H9 (cell line): ENCODE data around the gene LRRC27. TPM values are rescaled to one million over a fixed set of nuclear protein-coding genes. Genes with fewer than 3 reads are reported as not detected.

Source experiments
- DNase-seq: peaks from one replicate; pipeline ENCODE4 v3.0.0-alpha.2; 2017
- H2AFZ ChIP-seq: one replicate; pipeline ENCODE4 v1.6.1; 2013; ENCODE audit warnings: mild to moderate bottlenecking, low read length, control low read depth, moderate library complexity
- H2AK5ac ChIP-seq: 2 replicates; pipeline ENCODE4 v1.6.1; 2013; ENCODE audit warnings: low read length, control low read depth, mixed read lengths; ENCODE audit not compliant: insufficient read length
- H2BK120ac ChIP-seq: one replicate; pipeline ENCODE4 v1.6.1; 2013; ENCODE audit warnings: low read depth, mild to moderate bottlenecking, low read length, control low read depth, inconsistent platforms; ENCODE audit not compliant: poor library complexity, severe bottlenecking
- H2BK12ac ChIP-seq: 2 replicates; pipeline ENCODE4 v1.6.1; 2013; ENCODE audit warnings: low read length, control low read depth, mixed read lengths, low read depth; ENCODE audit not compliant: insufficient read length
- H2BK15ac ChIP-seq: 2 replicates; pipeline ENCODE4 v1.6.1; 2013; ENCODE audit warnings: low read depth, low read length, control low read depth
- H2BK20ac ChIP-seq: one replicate; pipeline ENCODE4 v1.6.1; 2013; ENCODE audit warnings: low read depth, mild to moderate bottlenecking, low read length, control low read depth, inconsistent platforms; ENCODE audit not compliant: poor library complexity, severe bottlenecking
- H2BK5ac ChIP-seq: 2 replicates; pipeline ENCODE4 v1.6.1; 2013; ENCODE audit warnings: low read length, control low read depth, mixed read lengths; ENCODE audit not compliant: insufficient read length
- H3K14ac ChIP-seq: 2 replicates; pipeline ENCODE4 v1.6.1; 2013; ENCODE audit warnings: low read length, control low read depth; ENCODE audit not compliant: insufficient read depth
- H3K18ac ChIP-seq: 2 replicates; pipeline ENCODE4 v1.6.1; 2013; ENCODE audit warnings: low read depth, mild to moderate bottlenecking, mixed read lengths, low read length, control low read depth; ENCODE audit not compliant: insufficient read length
- H3K23ac ChIP-seq: 2 replicates; pipeline ENCODE4 v1.6.1; 2013; ENCODE audit warnings: low read length, control low read depth, mixed read lengths, low read depth; ENCODE audit not compliant: insufficient read length
- H3K23me2 ChIP-seq: 2 replicates; pipeline ENCODE4 v1.6.1; 2013; ENCODE audit warnings: low read depth, mild to moderate bottlenecking, mixed read lengths, low read length, control low read depth; ENCODE audit not compliant: insufficient read length, poor library complexity, severe bottlenecking
- H3K27ac ChIP-seq: 2 replicates; pipeline ENCODE4 v1.5.1; 2013; ENCODE audit warnings: low read length, control low read depth, mixed read lengths, low read depth; ENCODE audit not compliant: insufficient read length
- H3K27me3 ChIP-seq: 2 replicates; pipeline ENCODE4 v1.6.1; 2013; ENCODE audit warnings: low read length, control low read depth, inconsistent platforms; ENCODE audit not compliant: insufficient read depth
- H3K4ac ChIP-seq: 2 replicates; pipeline ENCODE4 v1.6.1; 2013; ENCODE audit warnings: low read depth, mild to moderate bottlenecking, control low read depth, inconsistent platforms, low read length, moderate library complexity
- H3K4me1 ChIP-seq: 2 replicates; pipeline ENCODE4 v1.6.1; 2013; ENCODE audit warnings: low read length, control low read depth, inconsistent platforms; ENCODE audit not compliant: insufficient read depth
- H3K4me2 ChIP-seq: 2 replicates; pipeline ENCODE4 v1.6.1; 2013; ENCODE audit warnings: low read length, control low read depth, mixed read lengths; ENCODE audit not compliant: insufficient read length, insufficient read depth
- H3K56ac ChIP-seq: 2 replicates; pipeline ENCODE4 v1.6.1; 2013; ENCODE audit warnings: low read depth, mild to moderate bottlenecking, mixed read lengths, low read length, control low read depth; ENCODE audit not compliant: insufficient read length
- H3K79me1 ChIP-seq: 2 replicates; pipeline ENCODE4 v1.6.1; 2013; ENCODE audit warnings: low read depth, mild to moderate bottlenecking, moderate library complexity, low read length, control low read depth, inconsistent platforms; ENCODE audit not compliant: insufficient read depth, poor library complexity, severe bottlenecking
- H3K79me2 ChIP-seq: 2 replicates; pipeline ENCODE4 v1.6.1; 2013; ENCODE audit warnings: low read length, control low read depth, inconsistent platforms; ENCODE audit not compliant: insufficient read depth
- H3K9ac ChIP-seq: 2 replicates; pipeline ENCODE4 v1.6.1; 2013; ENCODE audit warnings: low read length, control low read depth, mixed read lengths; ENCODE audit not compliant: insufficient read length; ENCODE audit errors: extremely low read depth
- H3K9me3 ChIP-seq: one replicate; pipeline ENCODE4 v1.6.1; 2013; ENCODE audit warnings: low read depth, low read length, inconsistent platforms; ENCODE audit not compliant: control insufficient read depth
- H3T11ph ChIP-seq: one replicate; pipeline ENCODE4 v1.6.1; 2013; ENCODE audit warnings: mild to moderate bottlenecking, low read length, control low read depth, inconsistent platforms
- H4K20me1 ChIP-seq: one replicate; pipeline ENCODE4 v1.6.1; 2013; ENCODE audit not compliant: control insufficient read depth, insufficient read length, insufficient read depth
- H4K5ac ChIP-seq: 2 replicates; pipeline ENCODE4 v1.6.1; 2013; ENCODE audit warnings: low read depth, mild to moderate bottlenecking, mixed read lengths, low read length, control low read depth; ENCODE audit not compliant: insufficient read length
- H4K8ac ChIP-seq: replicated peaks from 2 replicates; pipeline ENCODE4 v1.6.1; 2013; ENCODE audit warnings: low read length, control low read depth, mixed read lengths, low read depth; ENCODE audit not compliant: insufficient read length
- H4K91ac ChIP-seq: 2 replicates; pipeline ENCODE4 v1.6.1; 2013; ENCODE audit warnings: low read depth, mild to moderate bottlenecking, moderate library complexity, mixed read lengths, low read length, control low read depth; ENCODE audit not compliant: insufficient read length
- H3K27ac Mint-ChIP-seq, 3 experiments: 2 replicates in 2 of 3; 3 replicates in 1 of 3; pipeline ENCODE4 v1.8.0; 2020 to 2021; ENCODE audit warnings: mixed read lengths in 3 of 3, mild to moderate bottlenecking in 1 of 3, moderate library complexity in 1 of 3
- H3K27me3 Mint-ChIP-seq: 2 replicates; pipeline ENCODE4 v1.8.0; 2021; ENCODE audit warnings: low read depth, mild to moderate bottlenecking, moderate library complexity, mixed read lengths
- H3K36me3 Mint-ChIP-seq, 3 experiments: 2 replicates in 2 of 3; 3 replicates in 1 of 3; pipeline ENCODE4 v1.8.0; 2020 to 2021; ENCODE audit warnings: low read depth in 3 of 3, mixed read lengths in 3 of 3; ENCODE audit not compliant: insufficient read depth in 1 of 3
- H3K4me1 Mint-ChIP-seq, 2 experiments: 2 replicates each; pipeline ENCODE4 v1.8.0; 2020; ENCODE audit warnings: mixed read lengths in 2 of 2
- H3K4me3 Mint-ChIP-seq, 2 experiments: 2 replicates in 1 of 2; 3 replicates in 1 of 2; pipeline ENCODE4 v1.8.0; 2020 to 2021; ENCODE audit warnings: mild to moderate bottlenecking in 2 of 2, mixed read lengths in 2 of 2, moderate library complexity in 1 of 2
- H3K9me3 Mint-ChIP-seq, 2 experiments: 2 replicates in 1 of 2; 3 replicates in 1 of 2; pipeline ENCODE4 v1.8.0; 2020; ENCODE audit warnings: mild to moderate bottlenecking in 2 of 2, mixed read lengths in 2 of 2, moderate library complexity in 1 of 2
- WGBS: extraction: QIAGEN DNeasy Blood & Tissue Kit; methylation state at CpG from one replicate; pipeline ENCODE4 v1.1.7; 2013; ENCODE audit warnings: missing lambda C conversion rate, low lambda C conversion rate, mixed read lengths; ENCODE audit not compliant: insufficient read length; ENCODE audit errors: extremely low coverage; 5-methylcytosine and 5-hydroxymethylcytosine counted together
- total RNA-seq: library from RNA; stranded (reverse); gene quantifications from 2 replicates; pipeline ENCODE4 v1.2.1, GENCODE V29; 2021
- TF ChIP-seq, protein P1 (sequence below): fragments of 200-600 bp; sonication (generic); conservative IDR thresholded peaks from 3 replicates; pipeline ENCODE4 v1.8.0; 2021; ENCODE audit warnings: antibody characterized with exemption, mild to moderate bottlenecking

The LRRC27 gene
- total RNA-seq, 1 experiment from 2014 or later, result 2.7 TPM

GRCh38 chr10:132354356-132355094 is 22.5 kb downstream of the LRRC27 start:
- Histone ChIP-seq H2BK15ac (no peak overlapping the region), H3K9ac (no peak overlapping the region), H3K79me2 (no peaks in the 10 kb centered on the region), H3K79me1 (no peaks in the 10 kb centered on the region), H4K5ac (no peak overlapping the region), H3K18ac (no peak overlapping the region), H4K91ac (no peak overlapping the region), H3K14ac (no peak overlapping the region; the same call in 1 of the 2 replicates), H2BK12ac (no peak overlapping the region), H2BK20ac (no peak overlapping the region), H3K4me2 (no peak overlapping the region), H3K27me3 (no peaks in the 10 kb centered on the region), H3K56ac (no peak overlapping the region), H3K9me3 (no peaks in the 10 kb centered on the region), H2BK5ac (no peak overlapping the region), H2BK120ac (no peak overlapping the region), H2AK5ac (no peak overlapping the region), H3T11ph (no peak overlapping the region), H4K8ac (no peak overlapping the region), H3K23me2 (no peaks in the 10 kb centered on the region), H4K20me1 (no peaks in the 10 kb centered on the region), H3K23ac (no peak overlapping the region), H2AFZ (no peak overlapping the region), H3K4ac (no peak overlapping the region), H3K27ac (no peak overlapping the region), H3K4me1 (no peaks in the 10 kb centered on the region)
- Mint-ChIP-seq H3K4me3 (no peak overlapping the region), H3K27me3 (peaks cover 5% of the 10 kb centered on the region), H3K27ac (no peak overlapping the region), H3K9me3 (peaks cover 3 to 7% of the 10 kb centered on the region in 2 experiments; a peak in 4 of 5 replicates), H3K4me1 (peaks cover 2 to 6% of the 10 kb centered on the region in 2 experiments; a peak in 2 of 4 replicates), H3K36me3 (peaks cover 0 to 4% (median 0%) of the 10 kb centered on the region in 3 experiments; a peak in 3 of 7 replicates)
- no peak for DNase-seq
- WGBS, result no CpG with 5 or more reads among the region's 32 CpGs
- TF ChIP-seq, protein P1, sequence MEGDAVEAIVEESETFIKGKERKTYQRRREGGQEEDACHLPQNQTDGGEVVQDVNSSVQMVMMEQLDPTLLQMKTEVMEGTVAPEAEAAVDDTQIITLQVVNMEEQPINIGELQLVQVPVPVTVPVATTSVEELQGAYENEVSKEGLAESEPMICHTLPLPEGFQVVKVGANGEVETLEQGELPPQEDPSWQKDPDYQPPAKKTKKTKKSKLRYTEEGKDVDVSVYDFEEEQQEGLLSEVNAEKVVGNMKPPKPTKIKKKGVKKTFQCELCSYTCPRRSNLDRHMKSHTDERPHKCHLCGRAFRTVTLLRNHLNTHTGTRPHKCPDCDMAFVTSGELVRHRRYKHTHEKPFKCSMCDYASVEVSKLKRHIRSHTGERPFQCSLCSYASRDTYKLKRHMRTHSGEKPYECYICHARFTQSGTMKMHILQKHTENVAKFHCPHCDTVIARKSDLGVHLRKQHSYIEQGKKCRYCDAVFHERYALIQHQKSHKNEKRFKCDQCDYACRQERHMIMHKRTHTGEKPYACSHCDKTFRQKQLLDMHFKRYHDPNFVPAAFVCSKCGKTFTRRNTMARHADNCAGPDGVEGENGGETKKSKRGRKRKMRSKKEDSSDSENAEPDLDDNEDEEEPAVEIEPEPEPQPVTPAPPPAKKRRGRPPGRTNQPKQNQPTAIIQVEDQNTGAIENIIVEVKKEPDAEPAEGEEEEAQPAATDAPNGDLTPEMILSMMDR, result no peak
